NCI-H187 (cell line): ENCODE results near the gene GALNT5.
"Not testable (repeated sequence)": the region's sequence is repeated elsewhere in the genome, so short reads cannot be mapped to it uniquely, and the experiment has no call there.

Experiments
- DNase-seq, 2 experiments: peaks; one replicate each; lab custom pipeline; 2025; lab: John Stamatoyannopoulos, UW

GALNT5 gene

GRCh38 chr2:157251932-157252331 lies 5.6 kb upstream of the GALNT5 start:
- no peak for DNase-seq

GRCh38 chr2:157252529-157252928 lies 5.0 kb upstream of the GALNT5 start:
- no peak for DNase-seq

GRCh38 chr2:157254041-157254440 lies 3.5 kb upstream of the GALNT5 start:
- no peak for DNase-seq

- DNase-seq: no peak
These were observed 1.8 kb upstream of the GALNT5 start for GRCh38 chr2:157255746-157256145.

- no peak for DNase-seq
These were observed 879 bp upstream of the GALNT5 start for GRCh38 chr2:157256626-157257025.

- no peak for DNase-seq
These were observed 1.2 kb downstream of the GALNT5 start for GRCh38 chr2:157258520-157259326.

GRCh38 chr2:157259386-157259785 lies 1.9 kb downstream of the GALNT5 start:
- DNase-seq: no peak

- no peak for DNase-seq
These were observed 2.5 kb downstream of the GALNT5 start for GRCh38 chr2:157259960-157260359.

GRCh38 chr2:157260533-157261198 lies 3.2 kb downstream of the GALNT5 start:
- no peak for DNase-seq

GRCh38 chr2:157261199-157261782 lies 3.8 kb downstream of the GALNT5 start:
- DNase-seq: no peak

- no peak for DNase-seq
These were observed 4.7 kb downstream of the GALNT5 start for GRCh38 chr2:157262248-157262647.

GRCh38 chr2:157264099-157264498 lies 6.6 kb downstream of the GALNT5 start:
- DNase-seq: no peak

GRCh38 chr2:157265825-157266224 lies 8.3 kb downstream of the GALNT5 start:
- DNase-seq: no peak

- no peak for DNase-seq
These were observed 10.0 kb downstream of the GALNT5 start for GRCh38 chr2:157267476-157267875.

- DNase-seq: no peak
These were observed 11.6 kb downstream of the GALNT5 start for GRCh38 chr2:157269060-157269459.

- no peak for DNase-seq
These were observed 12.4 kb downstream of the GALNT5 start for GRCh38 chr2:157269922-157270321.

- DNase-seq: no peak
These were observed 14.2 kb downstream of the GALNT5 start for GRCh38 chr2:157271590-157272203.

GRCh38 chr2:157279311-157279710 lies 21.8 kb downstream of the GALNT5 start:
- not testable (repeated sequence) for DNase-seq

- DNase-seq: no peak
These were observed 23.8 kb downstream of the GALNT5 start for GRCh38 chr2:157281316-157281715.

- no peak for DNase-seq
These were observed 26.0 kb downstream of the GALNT5 start for GRCh38 chr2:157283468-157283867.

GRCh38 chr2:157287160-157287559 lies 29.7 kb downstream of the GALNT5 start:
- DNase-seq: no peak

GRCh38 chr2:157290525-157290924 lies 33.0 kb downstream of the GALNT5 start:
- no peak for DNase-seq

- no peak for DNase-seq
These were observed 33.5 kb downstream of the GALNT5 start for GRCh38 chr2:157291018-157291417.
